NCI-H1694 (cell line): ENCODE results near the gene MEF2C.
"Not testable (repeated sequence)": the region's sequence is repeated elsewhere in the genome, so short reads cannot be mapped to it uniquely, and the experiment has no call there.

ENCODE experiments used
- DNase-seq: peaks from one replicate; lab custom pipeline; 2025; lab: John Stamatoyannopoulos, UW

Gene MEF2C

DNA sequence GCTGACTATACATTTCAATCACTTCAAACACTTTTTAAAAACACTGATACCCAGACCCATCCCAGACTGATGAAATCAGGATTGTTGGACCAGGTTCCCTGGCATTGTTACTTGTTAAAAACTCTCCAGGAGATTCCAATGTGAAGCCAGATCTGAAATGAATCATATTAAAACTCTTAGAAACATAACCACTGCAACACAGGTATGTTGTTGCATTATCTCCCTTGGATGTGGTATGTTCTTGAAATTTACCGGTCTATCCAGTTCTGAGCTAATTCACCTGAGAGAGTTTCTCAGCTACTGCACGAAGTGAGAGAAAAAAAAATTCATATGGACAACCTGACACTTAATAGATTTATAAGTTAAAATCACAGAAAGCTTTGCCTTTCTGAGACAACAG lies 21.8 kb downstream of the MEF2C start:
- DNase-seq: no peak

GRCh38 chr5:88860501-88860900 lies 22.5 kb downstream of the MEF2C start:
- no peak for DNase-seq

DNA sequence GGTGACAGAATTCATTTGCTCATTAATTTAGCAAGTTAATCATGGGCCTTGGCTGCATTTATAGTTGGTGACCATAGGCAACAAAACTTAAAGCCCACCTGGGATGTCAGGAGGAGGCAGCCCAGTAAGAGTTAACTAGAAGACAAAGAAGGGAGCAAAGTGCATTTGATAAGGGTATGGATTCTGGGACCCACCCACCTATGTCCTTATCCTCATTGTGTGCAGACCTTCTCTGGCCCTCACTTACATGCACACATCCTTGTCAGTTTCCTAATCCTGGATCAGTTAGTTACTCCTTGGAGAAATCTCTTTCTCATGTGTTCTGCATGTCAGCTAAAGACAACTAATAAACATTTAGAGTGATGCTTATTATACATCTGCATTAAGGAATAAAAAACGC lies 24.6 kb downstream of the MEF2C start:
- no peak for DNase-seq

- DNase-seq: not testable (repeated sequence)
These were observed 26.6 kb downstream of the MEF2C start for GRCh38 chr5:88856381-88856780.

GRCh38 chr5:88854769-88855168 lies 28.2 kb downstream of the MEF2C start:
- DNase-seq: no peak

GRCh38 chr5:88847420-88847819 lies 35.6 kb downstream of the MEF2C start:
- no peak for DNase-seq

DNA sequence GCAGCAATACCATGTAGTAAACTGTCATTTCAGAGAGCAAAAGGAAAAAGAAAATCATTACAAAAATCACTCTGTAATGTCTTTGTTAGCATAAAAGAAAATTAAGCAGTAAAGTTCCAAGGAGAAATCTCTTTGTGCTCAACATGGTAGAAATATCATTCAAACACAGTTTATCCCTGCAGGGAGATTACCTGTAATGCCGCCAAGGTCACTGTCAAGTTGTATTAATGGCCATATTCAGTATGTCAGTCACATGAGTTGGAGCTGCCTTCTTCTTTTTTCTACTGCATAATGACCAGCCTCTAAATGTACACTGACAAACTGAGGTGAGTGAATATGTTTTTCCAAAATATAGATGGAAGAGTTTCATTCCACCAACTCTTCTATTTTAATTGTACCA lies 36.5 kb downstream of the MEF2C start:
- no peak for DNase-seq

DNA sequence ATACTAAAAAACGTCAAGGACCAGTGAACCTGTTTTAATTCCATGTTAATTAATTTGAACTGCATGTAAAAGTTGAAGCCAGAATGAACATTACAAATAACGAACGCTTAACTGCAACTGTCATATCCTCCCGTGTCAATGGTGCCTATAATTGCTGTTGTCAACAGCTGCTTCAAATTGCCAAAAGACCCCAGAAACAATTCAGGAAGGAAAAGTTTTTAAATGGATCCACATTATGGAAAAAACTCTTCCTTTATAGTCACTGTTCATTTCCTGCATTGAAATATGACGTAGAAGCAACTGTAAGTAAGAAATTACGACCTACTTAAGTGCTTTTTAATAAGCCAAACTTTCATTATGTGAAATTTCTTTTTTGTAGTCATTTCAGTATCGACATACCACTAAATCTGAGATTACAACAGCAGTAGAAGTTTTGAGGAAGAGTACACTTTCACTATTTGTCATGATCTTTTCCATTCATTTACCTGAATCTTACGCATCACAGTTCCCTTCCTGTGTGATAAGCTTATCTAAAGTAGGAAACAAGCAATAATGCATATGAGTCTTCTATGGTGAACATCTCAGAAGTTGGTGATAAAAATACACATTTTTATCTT lies 37.8 kb downstream of the MEF2C start:
- DNase-seq: no peak

DNA sequence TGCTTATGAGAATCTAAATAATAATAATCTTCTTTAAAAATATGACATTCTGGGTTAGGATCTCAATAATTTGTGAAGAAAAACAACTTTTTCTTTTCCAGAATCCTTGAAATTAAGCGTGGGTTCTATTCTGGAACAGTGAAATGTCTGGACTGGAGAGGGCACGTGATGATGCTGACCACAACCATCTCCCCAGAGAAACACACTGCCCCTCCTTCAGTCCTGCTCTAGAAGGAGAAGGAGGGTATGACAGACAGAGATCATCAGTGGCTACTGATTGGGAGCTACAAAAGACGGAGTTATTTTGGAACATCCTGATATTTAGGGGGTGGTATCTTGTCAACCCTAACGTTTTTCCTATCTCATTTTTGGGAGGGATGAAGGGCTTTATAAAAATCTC lies 40.2 kb downstream of the MEF2C start:
- DNase-seq: no peak

DNA sequence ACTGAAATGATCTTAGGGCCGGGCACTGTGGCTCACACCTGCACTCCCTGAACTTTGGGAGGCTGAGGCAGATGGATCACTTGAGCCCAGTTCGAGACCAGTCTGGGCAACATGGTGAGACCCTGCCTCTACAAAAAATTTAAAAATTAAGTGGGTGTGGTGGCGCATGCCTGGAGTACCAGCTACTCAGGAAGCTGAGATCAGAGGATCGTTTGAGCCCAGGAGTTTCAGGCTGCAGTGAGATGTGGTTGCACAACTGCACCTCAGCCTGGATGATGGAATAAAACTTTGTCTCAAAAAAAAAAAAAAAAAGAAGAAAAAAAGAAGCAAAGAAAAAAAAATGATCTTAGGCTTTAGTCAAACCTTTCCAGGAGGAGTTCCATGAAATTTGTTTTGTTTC lies 41.8 kb downstream of the MEF2C start:
- no peak for DNase-seq

GRCh38 chr5:88840495-88840894 lies 42.5 kb downstream of the MEF2C start:
- DNase-seq: no peak

- no peak for DNase-seq
These were observed 43.7 kb downstream of the MEF2C start for GRCh38 chr5:88839238-88839637.

DNA sequence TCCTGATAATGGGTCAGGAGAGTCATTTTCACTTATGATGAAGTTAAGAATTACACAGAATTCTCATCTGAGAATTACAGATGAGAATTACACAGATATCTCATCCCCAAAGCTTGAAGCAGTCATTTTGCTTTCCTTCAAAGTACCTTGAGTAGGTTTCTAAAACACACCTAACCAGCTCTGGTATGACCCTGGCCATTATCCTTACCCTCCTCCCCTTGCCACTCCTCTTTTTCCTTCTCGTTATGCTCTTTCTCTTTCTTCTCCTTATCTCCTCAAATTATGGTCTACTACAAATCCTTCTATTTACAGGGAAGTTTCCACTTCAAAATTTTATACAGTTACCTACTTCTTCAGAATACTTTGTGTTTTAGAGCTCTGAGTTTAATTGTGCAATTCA lies 44.5 kb downstream of the MEF2C start:
- no peak for DNase-seq

DNA sequence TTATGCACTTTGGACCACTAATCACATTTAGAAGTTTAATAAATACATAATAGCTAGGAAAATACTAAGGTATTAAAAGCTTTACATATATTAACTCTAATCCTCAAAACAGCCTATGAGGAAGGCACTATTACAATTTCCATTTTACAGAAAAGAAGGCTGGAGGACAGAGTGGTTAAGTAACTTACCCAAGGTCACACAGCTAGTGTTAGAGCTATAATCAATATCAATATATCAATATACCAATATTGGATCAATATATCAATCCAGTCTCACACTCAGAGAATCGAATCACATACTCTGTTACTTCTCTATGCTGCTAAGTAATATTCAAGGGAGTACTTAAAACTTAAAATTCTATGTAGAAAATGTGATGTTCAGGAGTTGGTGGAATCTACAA lies 45.2 kb downstream of the MEF2C start:
- DNase-seq: no peak

- DNase-seq: no peak
These were observed 45.8 kb downstream of the MEF2C start for GRCh38 chr5:88837222-88837621.

DNA sequence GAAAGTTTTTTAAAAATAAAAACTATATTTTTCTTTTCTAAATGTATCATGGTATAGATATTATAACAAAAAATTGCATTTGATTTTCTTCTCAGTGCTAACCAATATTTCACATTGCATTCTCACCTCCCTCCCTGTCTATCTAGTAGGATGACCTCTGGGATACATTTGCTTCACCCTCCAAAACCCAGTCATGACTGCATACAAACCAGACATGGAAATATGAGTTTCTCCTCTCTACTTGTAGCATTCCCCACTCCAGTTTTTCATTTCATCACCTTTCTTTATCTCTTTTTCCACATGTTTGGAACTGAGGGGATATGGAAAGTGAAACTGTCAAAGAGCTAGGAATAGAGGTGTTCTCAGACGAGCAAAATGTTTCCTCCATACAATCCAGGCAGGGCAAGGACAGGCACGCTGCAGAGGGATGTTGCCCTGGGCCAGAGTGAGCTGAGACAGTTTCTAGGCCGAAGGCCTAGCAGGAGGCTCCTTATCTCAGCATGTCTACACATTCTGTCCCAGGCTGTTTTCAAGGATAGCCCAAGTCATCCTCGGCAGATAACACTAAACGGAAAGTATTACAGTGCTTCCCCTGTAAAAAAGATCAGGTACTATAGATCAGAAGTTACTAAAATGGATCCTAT lies 46.7 kb downstream of the MEF2C start:
- no peak for DNase-seq

- DNase-seq: no peak
These were observed 48.5 kb downstream of the MEF2C start for GRCh38 chr5:88834499-88834898.

DNA sequence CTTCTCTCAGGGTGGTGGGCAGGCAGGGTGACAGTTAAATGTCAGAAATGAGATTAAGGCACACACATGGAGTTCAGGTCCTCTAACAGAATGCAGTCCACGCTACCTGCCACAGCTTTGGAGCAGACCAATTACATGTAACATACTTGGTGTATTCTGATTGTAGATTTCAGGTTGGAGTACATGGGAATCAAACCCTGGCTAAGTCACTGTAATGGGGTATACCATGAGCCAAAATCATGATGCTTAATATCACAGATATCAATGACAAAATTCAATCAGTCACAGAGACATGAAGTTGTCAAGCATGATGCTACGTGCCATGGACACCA lies 48.9 kb downstream of the MEF2C start:
- no peak for DNase-seq

- DNase-seq: no peak
These were observed 49.4 kb downstream of the MEF2C start for GRCh38 chr5:88833371-88834130.

- DNase-seq: no peak
These were observed 51.2 kb downstream of the MEF2C start for GRCh38 chr5:88831816-88832215.

DNA sequence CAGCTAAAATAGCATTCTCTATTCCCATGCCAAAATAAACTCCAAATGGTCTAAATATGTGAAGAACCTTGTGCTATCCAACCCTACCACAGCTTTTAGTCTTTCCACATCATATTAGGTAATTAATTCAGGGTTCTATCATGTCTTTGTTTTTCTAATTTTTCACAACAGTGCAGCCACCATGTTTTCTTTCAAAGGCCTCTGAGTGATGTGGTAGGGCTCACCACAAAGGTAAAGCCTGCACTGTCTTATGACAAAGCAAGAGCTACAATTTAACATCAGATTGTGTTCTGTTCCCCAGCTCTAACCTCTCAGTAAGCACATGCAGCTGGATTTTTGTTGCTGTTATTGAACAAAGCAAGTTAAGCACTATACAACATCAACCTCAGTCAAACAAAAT lies 52.4 kb downstream of the MEF2C start:
- no peak for DNase-seq

GRCh38 chr5:88829775-88830174 lies 53.2 kb downstream of the MEF2C start:
- no peak for DNase-seq

GRCh38 chr5:88829054-88829453 lies 53.9 kb downstream of the MEF2C start:
- no peak for DNase-seq

DNA sequence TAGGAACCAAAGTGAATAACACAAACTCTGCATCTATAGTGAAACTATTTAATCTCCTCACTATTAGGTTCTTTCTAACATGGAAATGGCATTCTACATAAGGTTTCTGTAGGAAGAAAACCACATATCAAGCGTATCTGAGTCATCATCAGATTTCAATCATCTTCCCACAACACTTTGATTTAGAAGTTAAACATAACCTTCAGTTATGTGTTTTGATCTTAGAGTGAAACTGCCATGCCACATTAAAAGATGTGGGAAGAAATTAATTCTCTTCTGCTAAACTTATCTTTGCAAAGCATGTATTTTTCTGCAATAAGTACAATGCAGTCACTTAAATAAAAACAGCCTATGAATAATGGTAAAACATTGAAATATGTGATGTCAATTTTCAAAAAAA lies 55.0 kb downstream of the MEF2C start:
- DNase-seq: no peak
